Renal cortical epithelial cell (primary cell): ENCODE results near the gene SCT. TPM values are rescaled to one million over a fixed set of nuclear protein-coding genes. Genes with fewer than 3 reads are reported as not detected.
A peak's percentile ranks its signal among the peaks of the same experiment; 100 is the strongest.

ENCODE experiments used
- DNase-seq: peaks from one replicate; pipeline ENCODE4 v3.0.0-alpha.2; 2011; ENCODE audit warnings: low read depth
- total RNA-seq: library from RNA; depleted of rRNA; stranded (reverse); fragments of >200 nt; gene quantifications from 2 replicates; pipeline ENCODE4 v1.2.3, GENCODE V29; 2014

Gene SCT
- total RNA-seq, 1 donor from 2014 or later: not detected

DNA sequence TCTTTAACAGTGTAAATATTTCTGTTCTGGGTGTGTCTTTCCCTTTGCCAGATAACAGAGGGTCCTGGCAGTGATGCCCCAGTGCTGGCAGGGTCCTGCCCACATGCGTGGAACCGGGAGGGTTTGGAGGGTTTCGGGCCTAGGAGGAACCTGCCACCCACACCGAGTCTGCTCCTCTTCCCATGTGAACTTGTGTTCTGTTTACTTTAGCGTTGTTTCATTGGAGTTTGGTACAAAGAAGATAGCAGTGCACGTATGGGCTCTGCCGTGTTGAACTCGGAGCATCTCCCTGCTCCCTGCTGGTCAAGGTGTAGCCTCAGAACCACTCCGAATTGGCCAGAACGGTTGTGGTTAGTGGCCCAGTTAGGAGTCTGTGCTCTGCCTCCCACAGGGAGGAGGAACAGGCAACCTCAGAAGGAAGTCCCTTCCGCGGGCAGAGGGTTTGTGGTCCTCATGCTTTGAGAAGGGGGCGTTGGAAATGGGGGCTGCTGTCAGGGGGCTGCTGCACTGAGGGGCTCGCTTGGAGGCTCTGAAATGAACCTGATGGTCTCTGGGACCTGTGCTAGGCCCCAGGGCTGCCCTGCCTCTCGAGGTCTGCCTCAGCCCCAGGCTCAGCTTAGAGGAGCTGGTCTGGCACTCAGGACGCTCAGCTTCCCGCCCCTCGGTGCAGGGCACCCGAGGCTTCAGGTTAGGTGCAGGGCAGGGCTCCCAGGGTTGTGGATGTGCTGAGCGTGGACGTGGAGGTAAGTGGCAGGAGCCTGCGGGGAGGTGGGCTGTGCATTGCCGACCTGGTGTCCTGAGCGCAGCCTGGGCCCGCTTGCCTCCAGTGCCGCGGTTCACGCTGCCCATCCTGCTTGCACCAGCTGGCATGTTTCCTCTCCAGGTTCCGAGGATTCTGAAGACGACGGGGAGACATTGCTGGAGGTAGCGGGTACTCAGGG, 40.3 kb downstream of the SCT start:
- DNase-seq: no peak

DNA sequence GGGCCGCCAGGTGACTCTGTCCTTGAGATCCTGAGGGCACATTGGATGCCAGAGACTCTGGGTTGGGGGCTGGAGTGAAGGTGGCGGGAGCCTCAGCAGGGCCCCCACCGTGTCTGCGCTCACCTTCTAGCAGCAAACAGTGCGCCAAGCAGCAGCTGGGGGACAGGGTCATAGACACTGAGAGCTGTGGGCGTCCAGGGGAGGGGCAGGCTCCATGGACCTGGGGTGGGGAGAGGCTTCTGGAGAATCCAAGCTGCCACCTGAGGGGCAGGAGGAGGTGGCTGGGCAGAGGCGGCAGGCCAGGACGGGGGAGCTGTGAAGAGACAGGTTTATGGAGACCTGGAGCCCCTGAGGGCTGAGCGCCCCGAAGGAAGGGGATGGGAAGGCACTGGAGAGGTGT, 42.7 kb downstream of the SCT start:
- no peak for DNase-seq

GRCh38 chr11:581752-582151, 45.2 kb downstream of the SCT start:
- no peak for DNase-seq

- no peak for DNase-seq
Measured at GRCh38 chr11:581342-581741, 45.6 kb downstream of the SCT start.

DNA sequence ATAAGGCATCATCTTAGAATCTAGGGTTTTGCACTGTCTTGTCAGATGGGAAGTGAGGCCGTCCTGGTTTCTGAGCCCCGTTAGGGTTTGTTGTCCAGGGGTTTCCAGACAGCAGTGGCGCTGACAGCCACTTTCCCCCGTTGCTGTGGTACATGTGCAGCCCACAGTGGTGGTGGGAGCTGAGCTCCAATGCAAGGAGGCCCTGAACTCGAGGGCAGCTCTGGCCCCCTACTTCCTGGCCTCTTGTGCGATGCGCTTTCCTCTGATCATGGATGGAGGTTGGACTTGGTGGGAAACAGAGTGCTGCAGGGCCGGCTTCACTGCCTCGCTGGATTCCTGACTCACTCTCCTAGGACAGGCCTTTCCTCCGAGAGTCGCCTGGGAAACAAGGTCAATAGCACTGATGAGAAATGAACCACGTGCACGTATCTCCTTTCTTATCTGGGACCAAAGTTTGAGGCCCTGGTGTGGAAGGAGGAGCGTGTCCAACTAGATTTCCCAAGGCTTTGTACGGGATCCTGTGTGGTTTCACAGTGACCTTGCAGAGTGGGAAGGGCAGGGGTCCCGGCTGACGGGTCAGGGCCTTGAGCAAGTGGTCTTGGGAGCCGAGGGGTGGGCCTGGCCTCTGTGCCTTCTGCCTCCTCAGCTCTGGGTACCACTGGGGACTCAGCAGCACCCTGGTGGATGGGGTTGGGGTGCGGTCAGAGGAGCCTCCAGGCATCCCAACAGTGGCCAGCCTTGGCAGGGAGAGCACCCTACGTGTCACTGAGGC, 47.0 kb downstream of the SCT start:
- DNase-seq: peak; percentile 29

- DNase-seq: no peak
Measured at GRCh38 chr11:578276-579035, 48.5 kb downstream of the SCT start.

DNA sequence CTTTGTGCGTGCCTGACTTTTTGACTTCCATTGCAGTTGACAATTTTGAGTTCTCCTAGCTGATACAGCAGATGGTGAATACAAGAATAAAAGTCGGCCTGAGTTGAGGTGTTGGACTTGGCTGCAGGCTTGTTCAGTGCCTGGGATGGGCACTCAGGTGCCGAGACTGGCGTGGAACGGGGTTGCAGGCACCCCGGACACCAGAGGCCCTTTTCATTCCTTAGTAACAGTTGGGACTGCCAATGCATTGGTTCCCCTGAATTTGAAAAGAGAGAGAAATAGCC, 49.4 kb downstream of the SCT start:
- DNase-seq: no peak

DNA sequence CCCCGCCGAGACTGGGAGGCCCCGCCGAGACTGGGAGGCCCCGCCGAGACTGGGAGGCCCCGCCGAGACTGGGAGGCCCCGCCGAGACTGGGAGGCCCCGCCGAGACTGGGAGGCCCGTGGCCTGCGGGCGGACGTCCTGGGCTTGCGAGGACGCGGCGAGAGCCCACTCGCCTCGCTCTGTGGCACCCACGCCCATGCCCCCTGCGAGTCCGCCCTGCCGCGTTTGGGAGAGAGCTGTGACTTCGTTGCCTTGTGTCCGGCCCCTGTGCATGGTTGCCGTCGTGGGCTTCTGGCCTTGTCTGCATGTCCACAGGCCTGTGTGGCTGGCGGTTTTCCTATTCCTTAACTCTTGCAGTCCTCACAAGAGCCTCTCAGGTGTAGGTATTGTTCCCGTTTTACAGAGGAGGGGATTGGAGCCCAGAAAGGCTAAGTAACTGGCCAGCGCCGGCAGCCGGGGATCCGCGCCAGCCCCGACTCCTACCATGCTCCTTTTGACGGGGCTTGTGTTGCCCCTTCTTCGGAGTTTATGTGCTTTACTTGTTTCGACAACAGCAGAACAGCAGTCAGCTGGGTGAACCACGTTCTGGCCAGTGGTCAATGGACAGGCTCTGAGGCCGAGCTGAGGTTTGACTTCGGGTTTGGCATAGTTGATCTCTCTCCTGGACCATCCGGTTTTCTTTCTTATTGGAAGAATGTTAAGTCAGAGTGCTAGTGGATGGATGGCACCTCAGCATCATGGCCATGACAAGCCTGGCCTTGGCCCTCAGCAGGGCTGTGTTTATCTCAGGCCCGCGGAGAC, 50.0 kb downstream of the SCT start:
- DNase-seq: no peak

Other genes with a start within 250 kb of the SCT start
- gene PKP3, start 233.0 kb downstream of the SCT start, total RNA-seq: 1.7 and 13.7 TPM in 2 replicates
- gene SIGIRR, start 212.2 kb downstream of the SCT start, total RNA-seq: 5.4 and 41.5 TPM in 2 replicates
- gene ANO9, start 185.2 kb downstream of the SCT start, total RNA-seq: 9.2 and 10.8 TPM in 2 replicates
- 25.9 and 40.7 TPM in 2 replicates for gene PTDSS2, start 176.9 kb downstream of the SCT start, total RNA-seq
- 227 and 230 TPM in 2 replicates for gene RNH1, start 119.9 kb downstream of the SCT start, total RNA-seq
- 40.5 and 51.2 TPM in 2 replicates for gene HRAS, start 91.6 kb downstream of the SCT start, total RNA-seq
- 0.17 and 2.0 TPM in 2 replicates for gene LRRC56, start 89.7 kb downstream of the SCT start, total RNA-seq
- gene LMNTD2, start 66.4 kb downstream of the SCT start, total RNA-seq: 0.69 and 1.7 TPM in 2 replicates
- 65.7 and 110 TPM in 2 replicates for gene RASSF7, start 66.2 kb downstream of the SCT start, total RNA-seq
- 27.4 and 40.9 TPM in 2 replicates for gene PHRF1, start 50.7 kb downstream of the SCT start, total RNA-seq
- gene IRF7, start 11.2 kb downstream of the SCT start, total RNA-seq: 17.1 and 23.3 TPM in 2 replicates
- 0.15 TPM in 1 of 2 replicates, not detected in the other for gene CDHR5, start 2.2 kb downstream of the SCT start, total RNA-seq
- gene DRD4, start 10.1 kb upstream of the SCT start, total RNA-seq: 0.10 TPM in 1 of 2 replicates, not detected in the other
- 27.6 and 62.7 TPM in 2 replicates for gene DEAF1, start 68.0 kb upstream of the SCT start, total RNA-seq
- gene TMEM80, start 68.6 kb upstream of the SCT start, total RNA-seq: 3.6 and 7.7 TPM in 2 replicates
- 235 and 376 TPM in 2 replicates for gene EPS8L2, start 79.0 kb upstream of the SCT start, total RNA-seq
- gene TALDO1, start 120.3 kb upstream of the SCT start, total RNA-seq: 188 and 419 TPM in 2 replicates
- gene GATD1, start 150.3 kb upstream of the SCT start, total RNA-seq: 16.7 and 38.0 TPM in 2 replicates
- 0.60 TPM in 1 of 2 replicates, not detected in the other for gene CEND1, start 162.9 kb upstream of the SCT start, total RNA-seq
- gene SLC25A22, start 171.1 kb upstream of the SCT start, total RNA-seq: 16.3 and 22.6 TPM in 2 replicates
- 3.1 and 6.9 TPM in 2 replicates for gene PIDD1, start 178.1 kb upstream of the SCT start, total RNA-seq
- gene RPLP2, start 182.8 kb upstream of the SCT start, total RNA-seq: 167 and 180 TPM in 2 replicates
- 19.3 and 60.1 TPM in 2 replicates for gene PNPLA2, start 191.7 kb upstream of the SCT start, total RNA-seq
- 3.7 and 6.4 TPM in 2 replicates for gene CRACR2B, start 200.7 kb upstream of the SCT start, total RNA-seq
- 831 and 921 TPM in 2 replicates for gene CD151, start 205.8 kb upstream of the SCT start, total RNA-seq
- 38.0 and 64.1 TPM in 2 replicates for gene POLR2L, start 215.3 kb upstream of the SCT start, total RNA-seq
- 85.4 and 86.2 TPM in 2 replicates for gene TSPAN4, start 215.7 kb upstream of the SCT start, total RNA-seq